HepG2 (cell line): ENCODE data around the gene ZNF888. TPM values are rescaled to one million over a fixed set of nuclear protein-coding genes. Genes with fewer than 3 reads are reported as not detected.

Experiments
- ASH2L ChIP-seq: fragments of 300-600, 200-600 bp; sonication (generic); IDR thresholded peaks from 2 replicates; pipeline ENCODE4 v1.7.0; 2017; ENCODE audit warnings: low read depth, mild to moderate bottlenecking, moderate library complexity, mixed read lengths, low read length; ENCODE audit not compliant: insufficient read length
- CHD2 ChIP-seq: IDR thresholded peaks from 2 replicates; pipeline ENCODE4 v1.6.1; 2011; ENCODE audit warnings: low read depth, low read length, improper control_type of control experiment
- ELF3 ChIP-seq: IDR thresholded peaks from 2 replicates; pipeline ENCODE4 v1.6.1; 2016; ENCODE audit warnings: missing genetic modification reagents, missing compliant biosample characterization
- EP300 ChIP-seq, 3 experiments: sonication (generic) in 1 of 3; formaldehyde crosslinking in 1 of 3; IDR thresholded peaks; 2 replicates each; pipeline versions ENCODE4 v1.5.1 to v1.6.1; 2011 to 2020; ENCODE audit warnings: low read depth in 2 of 3, low read length in 2 of 3, borderline replicate concordance in 1 of 3, improper control_type of control experiment in 1 of 3, mild to moderate bottlenecking in 1 of 3, missing genetic modification reagents in 1 of 3, moderate library complexity in 1 of 3
- KDM2A ChIP-seq: sonication (generic); formaldehyde crosslinking; IDR thresholded peaks from 2 replicates; pipeline ENCODE4 v1.4.0; 2020; ENCODE audit warnings: low read depth, missing genetic modification reagents, borderline replicate concordance
- KIAA2018 ChIP-seq: sonication (generic); formaldehyde crosslinking; IDR thresholded peaks from 2 replicates; pipeline ENCODE4 v1.5.0; 2020; ENCODE audit warnings: mild to moderate bottlenecking, missing genetic modification reagents, borderline replicate concordance
- POLR2A ChIP-seq, 2 experiments: IDR thresholded peaks; 2 replicates each; pipeline ENCODE4 v1.6.1; 2011; ENCODE audit warnings: low read depth in 2 of 2, low read length in 2 of 2, mild to moderate bottlenecking in 1 of 2, moderate library complexity in 1 of 2; ENCODE audit not compliant: insufficient read depth in 1 of 2
- POLR2G ChIP-seq: fragments of 200-400 bp; formaldehyde crosslinking; IDR thresholded peaks from 2 replicates; pipeline ENCODE4 v1.6.1; 2018; ENCODE audit warnings: mild to moderate bottlenecking, low read depth, low read length, moderate library complexity
- SAP130 ChIP-seq: IDR thresholded peaks from 2 replicates; pipeline ENCODE4 v1.6.1; 2016; ENCODE audit warnings: low read depth
- STAT6 ChIP-seq: sonication (generic); formaldehyde crosslinking; IDR thresholded peaks from 2 replicates; pipeline ENCODE4 v1.4.0; 2020; ENCODE audit warnings: missing genetic modification reagents, mild to moderate bottlenecking, borderline replicate concordance
- THYN1 ChIP-seq: sonication (generic); formaldehyde crosslinking; IDR thresholded peaks from 2 replicates; pipeline ENCODE4 v1.8.1; 2023; ENCODE audit warnings: low read depth, mild to moderate bottlenecking, moderate library complexity, missing genetic modification reagents, borderline replicate concordance
- ZFY ChIP-seq: sonication (generic); formaldehyde crosslinking; IDR thresholded peaks from 2 replicates; pipeline ENCODE4 v1.4.0; 2020; ENCODE audit warnings: missing genetic modification reagents
- ZNF101 ChIP-seq: sonication (generic); formaldehyde crosslinking; IDR thresholded peaks from 2 replicates; pipeline ENCODE4 v1.4.0; 2020; ENCODE audit warnings: mild to moderate bottlenecking, low read depth, missing genetic modification reagents, borderline replicate concordance
- ZNF546 ChIP-seq: sonication (generic); formaldehyde crosslinking; conservative IDR thresholded peaks from 2 replicates; pipeline ENCODE4 v1.8.1; 2023; ENCODE audit warnings: mild to moderate bottlenecking, missing genetic modification reagents
- ZNF709 ChIP-seq: sonication (generic); formaldehyde crosslinking; IDR thresholded peaks from 2 replicates; pipeline ENCODE4 v1.5.0; 2020; ENCODE audit warnings: mild to moderate bottlenecking, missing genetic modification reagents
- polyA plus RNA-seq, 8 experiments: library from polyadenylated mRNA; depleted of rRNA in 3 of 8; stranded (reverse) in 7 of 8; unstranded in 1 of 8; fragments of >200 nt; fragmentation: Illumina TruSeq in 4 of 8; extraction: Trizol in 4 of 8; gene quantifications; 2 replicates each; pipeline versions ENCODE4 v1.2.1 to v1.2.3, GENCODE V29; 2011 to 2016; ENCODE audit warnings: low read depth in 4 of 8, missing spikeins in 1 of 8, mixed read lengths in 1 of 8; ENCODE audit not compliant: insufficient read depth in 1 of 8
- total RNA-seq, 5 experiments: library from RNA; depleted of rRNA; stranded (reverse); fragments of >200 nt; fragmentation: Illumina TruSeq; extraction: Trizol; gene quantifications; 2 replicates each; pipeline ENCODE4 v1.2.3, GENCODE V29; 2016; ENCODE audit warnings: low read depth in 1 of 5

Gene ZNF888
- total and polyA plus RNA-seq, 2 of the 13 experiments (the other 11 are each of a cell fraction or from before 2014, with no cell fraction given), result 1.7 to 7.6 TPM

DNA sequence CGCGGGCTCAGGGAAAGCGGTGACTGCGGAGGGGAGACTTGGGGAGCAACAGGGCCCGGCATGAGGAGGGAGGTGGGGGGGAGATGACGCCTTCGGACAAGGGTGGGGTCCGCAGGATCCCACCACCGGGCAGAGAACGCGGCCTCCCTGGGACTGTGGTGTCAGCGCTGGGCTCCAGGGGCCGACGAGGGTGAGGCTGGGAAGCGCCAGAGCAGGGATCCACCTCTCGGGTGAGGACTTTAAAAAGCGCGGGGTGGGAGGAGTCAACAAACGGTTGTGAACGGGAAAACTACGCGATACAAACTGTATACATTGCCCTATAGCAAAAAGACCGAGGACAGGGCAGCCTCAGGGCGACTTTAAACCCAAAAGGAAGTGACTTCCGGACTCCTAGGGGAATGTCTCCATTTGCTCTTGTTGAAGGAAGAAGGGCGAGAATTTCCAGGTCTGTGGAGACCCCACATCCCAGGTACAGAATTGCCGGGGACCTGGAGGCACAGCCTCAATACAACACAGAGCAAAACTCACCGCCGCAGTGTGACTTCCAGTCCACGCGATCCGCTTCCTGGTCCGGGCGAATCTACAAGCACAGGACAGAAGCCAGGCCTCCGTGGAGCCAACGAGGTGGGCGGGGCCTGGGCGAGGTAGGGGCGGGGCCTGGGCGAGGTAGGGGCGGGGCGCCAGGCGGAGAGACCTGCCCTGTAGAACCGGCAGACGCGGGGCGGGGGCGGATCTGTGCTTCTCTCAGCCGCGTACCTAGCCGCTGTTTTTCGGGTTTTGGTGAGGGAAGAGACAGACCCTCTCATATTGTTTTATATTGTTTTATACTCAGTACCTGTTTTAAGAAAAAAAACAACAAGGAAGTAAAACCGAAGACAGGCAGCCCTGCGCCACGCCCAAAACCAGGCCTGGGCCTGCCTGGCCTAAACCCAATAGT is at the start of gene ZNF888 (continued):
- no peak for TF ChIP-seq STAT6 (CRISPR knock-in tag)
- TF ChIP-seq EP300 (IDR thresholded peaks at IDR 0.05; ENCODE audit: low read depth in 2 of 2, low read length in 2 of 2), result no peak
- TF ChIP-seq EP300 (CRISPR knock-in tag; IDR thresholded peaks at IDR 0.05; ENCODE audit: borderline replicate concordance), result no peak
- peak; percentile 72 to 83 for TF ChIP-seq POLR2A (IDR thresholded peaks at IDR 0.05; ENCODE audit: insufficient read depth in 1 of 2, low read depth in 2 of 2, low read length in 2 of 2)
- TF ChIP-seq THYN1 (CRISPR knock-in tag), result no peak
- TF ChIP-seq POLR2G, result peak; percentile 86
- TF ChIP-seq KIAA2018 (CRISPR knock-in tag), result 0 out of 2 replicates have a peak, but pooled peaks have one; percentile 13
- peak; percentile 59; the same call in 1 of the 2 replicates for TF ChIP-seq ELF3 (CRISPR knock-in tag)
- peak; percentile 70 for TF ChIP-seq CHD2
- TF ChIP-seq ASH2L, result peak; percentile 55
- no peak for TF ChIP-seq ZNF101 (CRISPR knock-in tag)
- 0 out of 2 replicates have a peak, but pooled peaks have one; percentile 21 for TF ChIP-seq ZNF709 (CRISPR knock-in tag)
- 0 out of 2 replicates have a peak, but pooled peaks have one; percentile 29 for TF ChIP-seq ZNF546
- TF ChIP-seq SAP130 (CRISPR knock-in tag), result peak; percentile 95
- TF ChIP-seq KDM2A, result peak; percentile 86
- TF ChIP-seq ZFY (CRISPR knock-in tag), result peak; percentile 80
